ENCODE results near the gene SUPT4H1.

DNA sequence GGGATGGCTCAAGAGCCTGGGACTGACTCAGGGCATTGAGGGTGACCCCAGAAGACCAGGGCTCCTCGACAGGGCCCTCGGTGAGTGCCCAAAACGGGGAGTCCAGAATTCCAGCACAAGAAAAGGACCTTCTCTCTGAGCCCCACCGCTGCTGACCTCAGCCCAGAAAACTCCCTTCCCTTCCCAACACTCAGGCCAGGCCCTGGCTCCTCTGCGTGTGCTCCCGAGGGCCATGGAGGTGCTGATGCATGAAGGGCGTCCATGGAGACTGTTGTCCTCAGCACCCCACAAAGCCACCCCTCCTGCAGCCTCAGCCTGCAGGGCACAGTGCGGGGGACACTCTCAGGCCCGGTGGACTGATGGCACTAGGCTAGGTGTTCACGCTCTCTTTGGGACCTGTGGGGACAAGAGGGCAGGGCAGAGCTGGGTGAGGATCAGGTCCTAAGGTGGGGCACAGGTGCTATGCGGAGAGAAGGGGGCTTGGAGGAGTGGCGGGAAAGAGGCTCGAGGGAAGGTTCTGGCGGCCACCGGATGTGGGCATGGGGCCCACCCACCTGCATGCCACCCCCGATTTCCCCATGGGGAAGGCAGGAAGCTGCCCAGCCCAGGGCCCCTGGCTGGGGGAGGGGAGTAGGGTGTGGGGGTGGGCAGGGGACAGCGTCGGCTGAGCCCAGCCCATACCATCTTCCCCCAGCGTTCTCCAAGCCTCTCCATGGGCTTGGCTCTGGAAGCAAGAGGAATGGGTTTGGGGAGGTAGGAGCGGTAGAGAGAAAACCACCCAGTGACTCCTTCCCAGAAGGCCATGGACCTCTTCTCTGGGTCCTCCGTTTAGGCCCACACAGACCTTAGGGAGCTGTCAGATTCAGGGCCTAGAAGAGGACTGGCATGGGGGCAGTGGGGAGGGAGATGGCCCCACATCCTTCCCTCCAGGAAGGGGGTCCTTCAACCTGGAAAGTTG lies 18.9 kb downstream of the SUPT4H1 start:
- TF ChIP-seq, protein P1, sequence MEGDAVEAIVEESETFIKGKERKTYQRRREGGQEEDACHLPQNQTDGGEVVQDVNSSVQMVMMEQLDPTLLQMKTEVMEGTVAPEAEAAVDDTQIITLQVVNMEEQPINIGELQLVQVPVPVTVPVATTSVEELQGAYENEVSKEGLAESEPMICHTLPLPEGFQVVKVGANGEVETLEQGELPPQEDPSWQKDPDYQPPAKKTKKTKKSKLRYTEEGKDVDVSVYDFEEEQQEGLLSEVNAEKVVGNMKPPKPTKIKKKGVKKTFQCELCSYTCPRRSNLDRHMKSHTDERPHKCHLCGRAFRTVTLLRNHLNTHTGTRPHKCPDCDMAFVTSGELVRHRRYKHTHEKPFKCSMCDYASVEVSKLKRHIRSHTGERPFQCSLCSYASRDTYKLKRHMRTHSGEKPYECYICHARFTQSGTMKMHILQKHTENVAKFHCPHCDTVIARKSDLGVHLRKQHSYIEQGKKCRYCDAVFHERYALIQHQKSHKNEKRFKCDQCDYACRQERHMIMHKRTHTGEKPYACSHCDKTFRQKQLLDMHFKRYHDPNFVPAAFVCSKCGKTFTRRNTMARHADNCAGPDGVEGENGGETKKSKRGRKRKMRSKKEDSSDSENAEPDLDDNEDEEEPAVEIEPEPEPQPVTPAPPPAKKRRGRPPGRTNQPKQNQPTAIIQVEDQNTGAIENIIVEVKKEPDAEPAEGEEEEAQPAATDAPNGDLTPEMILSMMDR (IDR thresholded peaks at IDR 0.05 in 8 of 11, conservative IDR thresholded peaks at IDR 0.05 in 3 of 11): no peak
- TF ChIP-seq POLR2A (IDR thresholded peaks at IDR 0.05): no peak

Data from spleen (tissue), 7 donors.